Ovary (tissue), 9 donors: Measurements from ENCODE around the gene ZNF207. TPM values are rescaled to one million over a fixed set of nuclear protein-coding genes. Genes with fewer than 3 reads are reported as not detected.

Experiments
- DNase-seq, 5 donors: peaks; one replicate each; pipeline ENCODE4 v3.0.0-alpha.2; 2019 to 2020
- H3K27ac ChIP-seq, 2 donors: fragments of 200-600 bp; one replicate each; pipeline versions ENCODE4 v1.5.1 to v1.8.0; 2019 to 2022
- H3K27me3 ChIP-seq: fragments of 200-600 bp; one replicate; pipeline ENCODE4 v1.8.0; 2022
- H3K36me3 ChIP-seq: fragments of 200-600 bp; sonication (generic); one replicate; pipeline ENCODE4 v1.5.1; 2019
- H3K4me1 ChIP-seq: one replicate; pipeline ENCODE4 v1.8.1; 2013; ENCODE audit warnings: mild to moderate bottlenecking, moderate library complexity; ENCODE audit not compliant: insufficient read depth
- H3K4me3 ChIP-seq: fragments of 200-600 bp; sonication (generic); one replicate; pipeline ENCODE4 v1.5.1; 2017
- H3K9me3 ChIP-seq, 2 donors: fragments of 200-600 bp in 1 of 2; sonication (generic) in 1 of 2; one replicate each; pipeline versions ENCODE4 v1.5.1 to v1.8.1; 2013 to 2019; ENCODE audit warnings: mild to moderate bottlenecking in 1 of 2, moderate library complexity in 1 of 2
- EP300 ChIP-seq: sonication (generic); formaldehyde crosslinking; IDR thresholded peaks from one replicate; pipeline ENCODE4 v1.6.1; 2017; ENCODE audit warnings: antibody characterized with exemption
- POLR2A ChIP-seq: fragments of 450-650 bp; IDR thresholded peaks from one replicate; pipeline ENCODE4 v1.6.1; 2017; ENCODE audit warnings: antibody characterized with exemption, mild to moderate bottlenecking, moderate library complexity
- whole genome bisulfite sequencing, 3 donors: extraction: QIAGEN DNeasy Blood & Tissue Kit in 1 of 3; methylation state at CpG; one replicate each; pipeline versions ENCODE4 v1.1.5 to v1.1.7; 2013 to 2017; 5-methylcytosine and 5-hydroxymethylcytosine counted together
- intact Hi-C, 4 donors: fragments of 100-400 bp; cut with DNase I; formaldehyde crosslinking; loops; one replicate each; pipeline versions ENCODE4 v1.11.0 to v1.15.1; 2022 to 2023
- polyA plus RNA-seq, 2 donors: library from polyadenylated mRNA; stranded (reverse); fragments of 200-250 nt in 1 of 2; fragments of 350-450 nt in 1 of 2; fragmentation: Illumina TruSeq in 1 of 2; extraction: RNeasy Lipid Tissue Mini Kit (QIAGEN cat#74804) in 1 of 2; gene quantifications; one replicate each; pipeline ENCODE4 v1.2.3, GENCODE V29; 2013 to 2014
- total RNA-seq, 7 donors: library from RNA; depleted of rRNA in 2 of 7; stranded (reverse); fragments of >200 nt in 2 of 7; fragmentation: NEBNext Ultra II Directional in 3 of 7; extraction: Animal tissue kit (Norgen Biotek cat#: 25700) in 3 of 7; gene quantifications; one replicate each; pipeline versions ENCODE4 v1.1.0 to v1.2.4, GENCODE V29; 2016 to 2023
- TF ChIP-seq, protein P1 (sequence below), 3 donors: fragments of 450-650 bp in 2 of 3; fragments of 200-600 bp in 1 of 3; IDR thresholded peaks; one replicate each; pipeline versions ENCODE4 v1.5.1 to v1.8.0; 2016 to 2022; ENCODE audit warnings: antibody characterized with exemption in 3 of 3, mild to moderate bottlenecking in 1 of 3
- donor health status: DM: no; HTN: no; CAD: no; lungs with moderate emphysema.
- donor health status: DM: no; HTN: no; CAD: no.
- donor health status: Bipolar disorder and iron deficiency.
- donor health status: DM: yes; HTN: yes; CAD: no.
- donor health status: DM: no; HTN: no; CAD: no.
- donor health status: DM: yes; HTN: yes; CAD: no.

The ZNF207 gene
- total and polyA plus RNA-seq, 9 donors, result 67.0 to 157 (median 136) TPM

DNA sequence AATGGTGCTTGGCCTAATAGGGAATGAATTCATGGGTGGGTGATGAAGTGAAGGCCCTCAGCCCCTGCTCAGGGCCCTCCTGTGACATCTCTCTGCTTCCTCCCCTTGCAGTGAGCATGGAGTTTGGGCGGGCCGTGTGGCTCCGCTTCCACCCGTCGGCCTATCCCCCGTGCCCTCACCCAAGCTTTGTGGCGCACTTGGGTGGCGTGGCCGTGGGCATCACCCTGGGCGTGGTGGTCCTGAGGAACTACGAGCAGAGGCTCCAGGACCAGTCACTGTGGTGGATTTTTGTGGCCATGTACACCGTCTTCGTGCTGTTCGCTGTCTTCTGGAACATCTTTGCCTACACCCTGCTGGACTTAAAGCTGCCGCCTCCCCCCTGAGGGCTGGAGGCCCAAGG, 29.1 kb upstream of the ZNF207 start:
- H3K27ac ChIP-seq, result no peak overlapping the region
- DNase-seq, result no peak
- H3K9me3 ChIP-seq, result no peaks in the 10 kb centered on the region
- H3K4me3 ChIP-seq, result no peak overlapping the region
- H3K4me1 ChIP-seq, result no peaks in the 10 kb centered on the region
- intact Hi-C loops, result loop anchor here in 1 of 4 donors (5.0 kb wide), 1 partner anchor 69 kb away; no protein-coding TSS in a partner anchor
- no peaks in the 10 kb centered on the region for H3K36me3 ChIP-seq
- no peak for TF ChIP-seq EP300
- TF ChIP-seq, protein P1, sequence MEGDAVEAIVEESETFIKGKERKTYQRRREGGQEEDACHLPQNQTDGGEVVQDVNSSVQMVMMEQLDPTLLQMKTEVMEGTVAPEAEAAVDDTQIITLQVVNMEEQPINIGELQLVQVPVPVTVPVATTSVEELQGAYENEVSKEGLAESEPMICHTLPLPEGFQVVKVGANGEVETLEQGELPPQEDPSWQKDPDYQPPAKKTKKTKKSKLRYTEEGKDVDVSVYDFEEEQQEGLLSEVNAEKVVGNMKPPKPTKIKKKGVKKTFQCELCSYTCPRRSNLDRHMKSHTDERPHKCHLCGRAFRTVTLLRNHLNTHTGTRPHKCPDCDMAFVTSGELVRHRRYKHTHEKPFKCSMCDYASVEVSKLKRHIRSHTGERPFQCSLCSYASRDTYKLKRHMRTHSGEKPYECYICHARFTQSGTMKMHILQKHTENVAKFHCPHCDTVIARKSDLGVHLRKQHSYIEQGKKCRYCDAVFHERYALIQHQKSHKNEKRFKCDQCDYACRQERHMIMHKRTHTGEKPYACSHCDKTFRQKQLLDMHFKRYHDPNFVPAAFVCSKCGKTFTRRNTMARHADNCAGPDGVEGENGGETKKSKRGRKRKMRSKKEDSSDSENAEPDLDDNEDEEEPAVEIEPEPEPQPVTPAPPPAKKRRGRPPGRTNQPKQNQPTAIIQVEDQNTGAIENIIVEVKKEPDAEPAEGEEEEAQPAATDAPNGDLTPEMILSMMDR (IDR thresholded peaks at IDR 0.05), result no peak
- TF ChIP-seq POLR2A, result no peak
- H3K27me3 ChIP-seq, result no peaks in the 10 kb centered on the region
- 90 to 96% (median 95%) methylated on average over 13 to 15 of the region's 15 CpGs for WGBS, 3 donors

DNA sequence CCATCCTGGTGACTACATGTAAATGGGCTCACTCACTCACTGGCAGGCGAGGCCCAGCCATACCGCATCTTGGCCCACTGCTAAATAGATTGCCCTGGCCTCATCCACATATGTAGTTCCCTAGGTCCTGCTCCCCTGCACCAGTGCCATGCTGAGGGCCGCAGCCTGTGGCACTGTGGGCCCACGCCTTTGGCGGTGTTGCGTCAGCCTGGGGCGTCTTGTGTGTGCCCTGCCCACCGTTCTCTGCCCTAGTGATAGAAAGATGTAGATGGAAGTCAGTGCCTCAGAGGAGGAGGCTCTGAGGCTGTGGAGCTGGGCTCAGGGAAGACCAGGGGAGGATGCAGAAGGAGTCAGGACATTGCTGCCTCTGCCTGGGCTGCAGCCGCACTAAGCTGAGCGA, 26.9 kb upstream of the ZNF207 start:
- intact Hi-C loops, result loop anchor here in 2 of 4 donors (2.0 to 5.0 kb wide), 2 partner anchors 71 to 72 kb away; no protein-coding TSS in a partner anchor
- no peaks in the 10 kb centered on the region for H3K27me3 ChIP-seq
- H3K4me1 ChIP-seq, result no peaks in the 10 kb centered on the region
- no peak for DNase-seq
- TF ChIP-seq EP300 (no peak), POLR2A (no peak)
- TF ChIP-seq, protein P1 (IDR thresholded peaks at IDR 0.05), result no peak
- no peak overlapping the region for H3K27ac ChIP-seq
- no peak overlapping the region for H3K4me3 ChIP-seq
- no peaks in the 10 kb centered on the region for H3K36me3 ChIP-seq
- 94 to 98% (median 96%) methylated on average over 10 of the region's 10 CpGs for WGBS, 3 donors
- no peaks in the 10 kb centered on the region for H3K9me3 ChIP-seq

DNA sequence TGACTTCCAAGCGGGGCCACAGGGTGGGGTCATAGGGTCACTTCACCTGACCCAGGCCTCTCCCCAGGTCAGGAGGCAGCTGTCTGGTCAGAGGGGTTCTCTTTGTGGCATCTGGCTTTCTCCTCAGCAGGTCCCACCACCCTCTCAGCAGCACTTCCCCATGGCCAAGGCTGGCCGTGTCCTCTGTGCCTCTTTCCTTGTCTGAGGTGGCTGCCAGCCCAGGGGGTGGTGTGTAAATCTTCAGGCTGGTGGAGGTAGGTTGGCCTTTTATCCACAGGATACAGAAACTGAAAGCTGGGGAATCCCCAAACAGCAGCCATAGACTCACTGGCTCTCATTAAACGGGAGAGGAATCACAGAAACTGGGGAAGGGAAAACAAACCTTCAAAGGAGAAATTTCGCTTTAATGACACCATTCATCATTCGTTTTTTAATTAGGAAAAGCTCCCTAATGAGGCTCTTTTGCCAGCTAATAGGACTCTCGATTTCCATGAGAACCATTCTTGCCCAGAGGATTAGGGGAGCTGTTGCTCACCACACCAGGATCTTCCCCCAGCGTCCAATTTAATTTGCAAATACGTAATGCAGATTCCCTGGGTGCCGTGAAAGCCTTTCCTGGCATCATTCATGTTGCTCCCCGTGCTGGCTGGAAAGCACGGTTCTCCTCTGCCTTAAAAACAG, 26.0 kb upstream of the ZNF207 start:
- 12 to 15% (median 14%) methylated on average over 11 of the region's 11 CpGs for whole genome bisulfite sequencing, 3 donors
- Histone ChIP-seq H3K9me3 (no peaks in the 10 kb centered on the region), H3K27ac (peak overlapping the region in 1 of 2 donors; percentile 62), H3K4me1 (no peaks in the 10 kb centered on the region), H3K27me3 (no peaks in the 10 kb centered on the region), H3K4me3 (no peak overlapping the region), H3K36me3 (no peaks in the 10 kb centered on the region)
- TF ChIP-seq, protein P1 (IDR thresholded peaks at IDR 0.05), result no peak
- TF ChIP-seq POLR2A, result no peak
- intact Hi-C loops, result loop anchor here in 2 of 4 donors (2.0 to 5.0 kb wide), 2 partner anchors 72 to 73 kb away; no protein-coding TSS in a partner anchor
- no peak for DNase-seq

DNA sequence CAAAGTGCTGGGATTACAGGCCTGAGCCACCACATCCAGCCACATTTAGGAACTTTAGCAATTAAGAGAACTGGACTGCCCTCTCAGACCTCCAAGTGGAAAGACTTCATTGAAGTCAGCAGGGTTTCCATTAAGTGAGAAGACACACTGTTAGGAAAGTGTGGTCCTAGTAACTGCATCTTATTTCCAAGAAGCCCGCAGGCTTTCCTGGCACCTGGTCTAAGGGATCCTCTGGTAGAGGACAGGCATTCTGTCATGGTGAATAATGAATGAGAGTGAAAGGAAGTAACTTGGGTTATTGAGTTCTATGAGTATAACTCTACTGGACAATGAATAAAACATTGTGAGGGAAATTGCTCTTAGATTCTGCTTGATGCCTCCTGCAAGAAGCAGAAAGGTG, 22.0 kb upstream of the ZNF207 start:
- Histone ChIP-seq H3K9me3 (no peaks in the 10 kb centered on the region), H3K27me3 (no peaks in the 10 kb centered on the region), H3K4me1 (no peaks in the 10 kb centered on the region), H3K36me3 (no peaks in the 10 kb centered on the region), H3K27ac (no peak overlapping the region), H3K4me3 (no peak overlapping the region)
- peak in 1 of 5 donors; percentile 2 for DNase-seq
- WGBS, 3 donors, result 86 to 94% (median 93%) methylated on average over 1 of the region's 1 CpG
- intact Hi-C loops, result no loop called here
- TF ChIP-seq, protein P1 (IDR thresholded peaks at IDR 0.05), result no peak
- TF ChIP-seq POLR2A, result no peak
- no peak for TF ChIP-seq EP300
